CD4-positive, alpha-beta memory T cell (primary cell): ENCODE results near the gene PRSS8. TPM values are rescaled to one million over a fixed set of nuclear protein-coding genes. Genes with fewer than 3 reads are reported as not detected.

Experiments
- CTCF ChIA-PET: fragments of 350-600 bp; sonication (Branson Sonifier 250); formaldehyde crosslinking; loops from one replicate; lab custom pipeline; 2021; ENCODE audit warnings: inconsistent platforms; ENCODE audit not compliant: partially characterized antibody; lab: Charles Lee
- POLR2A ChIA-PET: fragments of 350-600 bp; sonication (Branson Sonifier 250); formaldehyde crosslinking; loops from one replicate; lab custom pipeline; 2021; ENCODE audit not compliant: partially characterized antibody; lab: Charles Lee
- DNase-seq, 5 donors: peaks; one replicate each; pipeline versions ENCODE4 v3.0.0 to v3.0.0-alpha.2; 2020 to 2022; ENCODE audit warnings: mixed read lengths in 1 of 5
- H3K27ac ChIP-seq: one replicate; pipeline ENCODE4 v1.7.0; 2013; ENCODE audit warnings: low read depth, low read length
- H3K27me3 ChIP-seq: 2 replicates; pipeline ENCODE4 v1.7.0; 2013; ENCODE audit warnings: mild to moderate bottlenecking, low read length, moderate library complexity; ENCODE audit not compliant: insufficient read depth
- H3K36me3 ChIP-seq: 2 replicates; pipeline ENCODE4 v1.7.0; 2013; ENCODE audit warnings: mild to moderate bottlenecking, low read length, moderate library complexity; ENCODE audit not compliant: insufficient read depth
- H3K4me1 ChIP-seq: 2 replicates; pipeline ENCODE4 v1.7.0; 2013; ENCODE audit warnings: mild to moderate bottlenecking, low read length, moderate library complexity; ENCODE audit not compliant: insufficient read depth
- H3K4me3 ChIP-seq, 2 donors: one replicate each; pipeline ENCODE4 v1.7.0; 2013; ENCODE audit warnings: low read length in 2 of 2, mild to moderate bottlenecking in 1 of 2
- H3K9me3 ChIP-seq, 2 donors: one replicate each; pipeline ENCODE4 v1.7.0; 2013; ENCODE audit warnings: low read length in 2 of 2, control low read depth in 1 of 2; ENCODE audit not compliant: control insufficient read depth in 1 of 2
- H3K27ac Mint-ChIP-seq, 7 donors: one replicate each; pipeline ENCODE4 v1.8.0; 2020 to 2021; ENCODE audit warnings: mixed read lengths in 7 of 7, mild to moderate bottlenecking in 6 of 7, inconsistent platforms in 3 of 7, moderate library complexity in 3 of 7
- H3K27me3 Mint-ChIP-seq, 2 donors: one replicate each; pipeline ENCODE4 v1.8.0; 2020 to 2021; ENCODE audit warnings: mixed read lengths in 2 of 2
- H3K36me3 Mint-ChIP-seq, 2 donors: one replicate each; pipeline ENCODE4 v1.8.0; 2020 to 2021; ENCODE audit warnings: mixed read lengths in 2 of 2, inconsistent platforms in 1 of 2, mild to moderate bottlenecking in 1 of 2
- H3K4me1 Mint-ChIP-seq, 4 donors: one replicate each; pipeline ENCODE4 v1.8.0; 2020 to 2021; ENCODE audit warnings: mixed read lengths in 4 of 4, mild to moderate bottlenecking in 1 of 4
- H3K4me3 Mint-ChIP-seq, 8 donors: one replicate each; pipeline ENCODE4 v1.8.0; 2020 to 2021; ENCODE audit warnings: mixed read lengths in 8 of 8, mild to moderate bottlenecking in 7 of 8, moderate library complexity in 6 of 8, inconsistent platforms in 3 of 8
- H3K9me3 Mint-ChIP-seq, 8 donors: one replicate each; pipeline ENCODE4 v1.8.0; 2020 to 2021; ENCODE audit warnings: mixed read lengths in 8 of 8, mild to moderate bottlenecking in 5 of 8, inconsistent platforms in 3 of 8, moderate library complexity in 1 of 8
- intact Hi-C: fragments of 100-400 bp; cut with micrococcal nuclease; formaldehyde crosslinking; loops from one replicate; pipeline ENCODE4 v1.15.1; 2023
- polyA plus RNA-seq, 2 donors: library from polyadenylated mRNA; unstranded; fragments of 300-500 nt; fragmentation: Illumina TruSeq; gene quantifications; one replicate each; pipeline ENCODE4 v1.2.3, GENCODE V29; 2021
- total RNA-seq, 2 experiments: library from RNA; stranded (reverse); gene quantifications; one replicate each; pipeline ENCODE4 v1.2.3, GENCODE V29; 2021

PRSS8 gene
- total and polyA plus RNA-seq, 4 experiments from 2014 or later = 0.33 TPM; not detected in 3

- CTCF ChIA-PET = interaction anchor here (3.1 kb wide), 1 partner anchor 30 kb away, joined by 10 read pairs; no protein-coding TSS in a partner anchor
- no peak overlapping the region for H3K27ac ChIP-seq
- Mint-ChIP-seq H3K27me3 (no peaks in the 10 kb centered on the region), H3K9me3 (peaks cover 0 to 2% (median 0%) of the 10 kb centered on the region in 8 donors), H3K27ac (peak overlapping the region in 1 of 7 donors; percentile 42), H3K36me3 (peaks cover 3 to 20% of the 10 kb centered on the region in 2 donors), H3K4me1 (peaks cover 7 to 19% (median 13%) of the 10 kb centered on the region in 4 donors), H3K4me3 (no peak overlapping the region)
- H3K4me1 ChIP-seq = peaks cover 16% of the 10 kb centered on the region
- no peak for DNase-seq
- no peak overlapping the region for H3K4me3 ChIP-seq
- peaks cover 6% of the 10 kb centered on the region for H3K36me3 ChIP-seq
- no peaks in the 10 kb centered on the region for H3K9me3 ChIP-seq
- intact Hi-C loops = no loop called here
- no peaks in the 10 kb centered on the region for H3K27me3 ChIP-seq
- POLR2A ChIA-PET = interaction anchor here (0.8 to 0.9 kb wide), 2 partner anchors 30 to 68 kb away, joined by 3 to 4 read pairs; partner anchors contain the start of gene FUS
Observed at GRCh38 chr16:31111881-31112466, 23.6 kb downstream of the PRSS8 start.

DNA sequence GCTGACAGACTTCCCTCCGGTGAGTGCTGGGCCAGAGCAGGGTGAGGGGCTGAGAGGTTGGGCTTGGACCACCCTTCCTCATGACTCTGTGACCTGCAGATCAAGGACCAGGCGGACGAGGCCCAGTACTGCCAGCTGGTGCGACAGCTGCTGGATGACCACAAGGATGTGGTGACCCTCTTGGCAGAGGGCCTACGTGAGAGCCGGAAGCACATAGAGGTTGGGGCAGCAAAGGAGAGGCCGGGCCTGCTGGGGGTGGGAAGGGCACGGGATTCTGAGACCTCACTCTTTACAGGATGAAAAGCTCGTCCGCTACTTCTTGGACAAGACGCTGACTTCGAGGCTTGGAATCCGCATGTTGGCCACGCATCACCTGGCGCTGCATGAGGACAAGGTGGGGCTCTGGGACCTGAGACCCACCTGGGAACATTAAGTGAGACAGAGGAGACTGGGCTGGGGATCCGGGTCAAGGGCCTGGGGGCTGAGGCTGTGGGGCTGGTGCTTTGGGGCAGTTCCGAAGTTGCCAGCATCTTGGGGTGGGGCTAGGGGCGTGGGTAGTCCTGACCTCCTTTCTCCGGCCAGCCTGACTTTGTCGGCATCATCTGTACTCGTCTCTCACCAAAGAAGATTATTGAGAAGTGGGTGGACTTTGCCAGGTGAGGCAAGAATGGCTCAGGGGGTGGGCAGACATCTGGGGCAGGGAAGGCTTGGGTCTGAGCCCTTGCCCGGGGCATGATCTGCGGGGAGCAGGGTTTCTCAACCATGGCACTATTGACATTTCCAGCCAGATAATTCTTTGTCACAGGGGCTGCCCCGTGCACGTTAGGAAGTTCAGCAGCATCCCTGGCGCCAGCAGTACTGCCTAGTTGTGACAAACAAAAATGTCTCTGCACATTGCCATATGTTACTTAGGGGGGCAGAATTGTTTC, 25.2 kb downstream of the PRSS8 start:
- Histone ChIP-seq H3K9me3 (no peaks in the 10 kb centered on the region), H3K4me1 (peaks cover 20% of the 10 kb centered on the region), H3K36me3 (peaks cover 6% of the 10 kb centered on the region), H3K27ac (no peak overlapping the region), H3K4me3 (no peak overlapping the region), H3K27me3 (no peaks in the 10 kb centered on the region)
- H3K36me3 Mint-ChIP-seq = peaks cover 3 to 20% of the 10 kb centered on the region in 2 donors
- H3K4me1 Mint-ChIP-seq = peaks cover 8 to 23% (median 15%) of the 10 kb centered on the region in 4 donors
- no peak for DNase-seq
- H3K27me3 Mint-ChIP-seq = no peaks in the 10 kb centered on the region
- intact Hi-C loops = no loop called here
- ChIA-PET POLR2A (interaction anchor here (0.7 to 3.0 kb wide), 3 partner anchors 7 to 70 kb away, joined by 3 to 15 read pairs (median 8); partner anchors contain the start of genes FUS and KAT8), CTCF (interaction anchor here (3.1 kb wide), 1 partner anchor 32 kb away, joined by 10 read pairs; no protein-coding TSS in a partner anchor)
- peak overlapping the region in 3 of 7 donors; percentile 56 to 70 (median 59) for H3K27ac Mint-ChIP-seq
- H3K9me3 Mint-ChIP-seq = peaks cover 0 to 2% (median 0%) of the 10 kb centered on the region in 8 donors
- peak overlapping the region in 7 of 8 donors; percentile 26 to 74 (median 57) for H3K4me3 Mint-ChIP-seq

- ChIA-PET CTCF (interaction anchor here (3.1 kb wide), 1 partner anchor 32 kb away, joined by 10 read pairs; no protein-coding TSS in a partner anchor), POLR2A (interaction anchor here (1.6 to 3.0 kb wide), 2 partner anchors 8 to 71 kb away, joined by 8 to 15 read pairs; partner anchors contain the start of genes FUS and KAT8)
- no peaks in the 10 kb centered on the region for H3K27me3 Mint-ChIP-seq
- peaks cover 8 to 23% (median 15%) of the 10 kb centered on the region in 4 donors for H3K4me1 Mint-ChIP-seq
- H3K4me3 ChIP-seq = no peak overlapping the region
- intact Hi-C loops = no loop called here
- peak overlapping the region; percentile 74 to 86 (median 84) for H3K4me3 Mint-ChIP-seq
- H3K27ac ChIP-seq = no peak overlapping the region
- H3K9me3 ChIP-seq = no peaks in the 10 kb centered on the region
- H3K27ac Mint-ChIP-seq = peak overlapping the region; percentile 64 to 92 (median 82)
- peaks cover 0 to 2% (median 0%) of the 10 kb centered on the region in 8 donors for H3K9me3 Mint-ChIP-seq
- no peaks in the 10 kb centered on the region for H3K27me3 ChIP-seq
- H3K36me3 Mint-ChIP-seq = peaks cover 3 to 20% of the 10 kb centered on the region in 2 donors
- H3K36me3 ChIP-seq = peaks cover 6% of the 10 kb centered on the region
- no peak for DNase-seq
- H3K4me1 ChIP-seq = peaks cover 20% of the 10 kb centered on the region
Observed at GRCh38 chr16:31109622-31110021, 25.9 kb downstream of the PRSS8 start.

- peak overlapping the region; percentile 74 to 86 (median 84) for H3K4me3 Mint-ChIP-seq
- H3K9me3 ChIP-seq = no peaks in the 10 kb centered on the region
- peaks cover 0 to 2% (median 0%) of the 10 kb centered on the region in 8 donors for H3K9me3 Mint-ChIP-seq
- peaks cover 3 to 20% of the 10 kb centered on the region in 2 donors for H3K36me3 Mint-ChIP-seq
- peak overlapping the region; percentile 75 for H3K27ac ChIP-seq
- no peaks in the 10 kb centered on the region for H3K27me3 Mint-ChIP-seq
- POLR2A ChIA-PET = interaction anchor here (3.0 kb wide), 1 partner anchor 9 kb away, joined by 15 read pairs; the partner anchor contains the start of gene KAT8
- CTCF ChIA-PET = interaction anchor here (3.1 kb wide), 1 partner anchor 33 kb away, joined by 10 read pairs; no protein-coding TSS in a partner anchor
- H3K27me3 ChIP-seq = no peaks in the 10 kb centered on the region
- peak overlapping the region; percentile 14 to 83 for H3K4me3 ChIP-seq
- H3K4me1 ChIP-seq = peaks cover 20% of the 10 kb centered on the region
- H3K27ac Mint-ChIP-seq = peak overlapping the region in 5 of 7 donors; percentile 64 to 92 (median 83)
- intact Hi-C loops = no loop called here
- H3K36me3 ChIP-seq = peaks cover 6% of the 10 kb centered on the region
- no peak for DNase-seq
- peaks cover 8 to 23% (median 15%) of the 10 kb centered on the region in 4 donors for H3K4me1 Mint-ChIP-seq
Observed at GRCh38 chr16:31108794-31109558, 26.6 kb downstream of the PRSS8 start.

GRCh38 chr16:31108035-31108793, 27.3 kb downstream of the PRSS8 start, which contains the start of gene BCKDK:
BCKDK (plus strand) TSS chr16:31108386; CDS start chr16:31109224, 838 bp downstream.
- Mint-ChIP-seq H3K4me1 (peaks cover 8 to 23% (median 15%) of the 10 kb centered on the region in 4 donors), H3K27ac (peak within 1 kb of the TSS; percentile 79 to 94 (median 85)), H3K36me3 (peaks cover 3 to 20% of the 10 kb centered on the region in 2 donors), H3K4me3 (peak within 1 kb of the TSS; percentile 83 to 90 (median 87)), H3K9me3 (no peaks in the 10 kb centered on the region), H3K27me3 (no peaks in the 10 kb centered on the region)
- Histone ChIP-seq H3K27ac (peak within 1 kb of the TSS; percentile 75), H3K27me3 (no peaks in the 10 kb centered on the region), H3K4me3 (peak within 1 kb of the TSS; percentile 14 to 83), H3K9me3 (no peaks in the 10 kb centered on the region), H3K36me3 (peaks cover 6% of the 10 kb centered on the region), H3K4me1 (peaks cover 20% of the 10 kb centered on the region)
- intact Hi-C loops = no loop called here
- ChIA-PET POLR2A (interaction anchor here (0.5 to 3.0 kb wide), 6 partner anchors 9 to 93 kb away, joined by 3 to 15 read pairs (median 3); partner anchors contain the start of genes FUS, KAT8, ZNF646 and ZNF668), CTCF (interaction anchor here (0.7 to 1.1 kb wide), 2 partner anchors 22 to 34 kb away, joined by 3 to 4 read pairs; no protein-coding TSS in a partner anchor)
- peak; percentile 43 to 52 (median 44) for DNase-seq
